H9 (cell line): ENCODE data around the gene ART3. TPM values are rescaled to one million over a fixed set of nuclear protein-coding genes. Genes with fewer than 3 reads are reported as not detected.

Experiments
- DNase-seq: peaks from one replicate; pipeline ENCODE4 v3.0.0-alpha.2; 2017
- H2AFZ ChIP-seq: one replicate; pipeline ENCODE4 v1.6.1; 2013; ENCODE audit warnings: mild to moderate bottlenecking, low read length, control low read depth, moderate library complexity
- H2AK5ac ChIP-seq: 2 replicates; pipeline ENCODE4 v1.6.1; 2013; ENCODE audit warnings: low read length, control low read depth, mixed read lengths; ENCODE audit not compliant: insufficient read length
- H2BK120ac ChIP-seq: one replicate; pipeline ENCODE4 v1.6.1; 2013; ENCODE audit warnings: low read depth, mild to moderate bottlenecking, low read length, control low read depth, inconsistent platforms; ENCODE audit not compliant: poor library complexity, severe bottlenecking
- H2BK12ac ChIP-seq: 2 replicates; pipeline ENCODE4 v1.6.1; 2013; ENCODE audit warnings: low read length, control low read depth, mixed read lengths, low read depth; ENCODE audit not compliant: insufficient read length
- H2BK15ac ChIP-seq: 2 replicates; pipeline ENCODE4 v1.6.1; 2013; ENCODE audit warnings: low read depth, low read length, control low read depth
- H2BK20ac ChIP-seq: one replicate; pipeline ENCODE4 v1.6.1; 2013; ENCODE audit warnings: low read depth, mild to moderate bottlenecking, low read length, control low read depth, inconsistent platforms; ENCODE audit not compliant: poor library complexity, severe bottlenecking
- H2BK5ac ChIP-seq: 2 replicates; pipeline ENCODE4 v1.6.1; 2013; ENCODE audit warnings: low read length, control low read depth, mixed read lengths; ENCODE audit not compliant: insufficient read length
- H3K14ac ChIP-seq: 2 replicates; pipeline ENCODE4 v1.6.1; 2013; ENCODE audit warnings: low read length, control low read depth; ENCODE audit not compliant: insufficient read depth
- H3K18ac ChIP-seq: 2 replicates; pipeline ENCODE4 v1.6.1; 2013; ENCODE audit warnings: low read depth, mild to moderate bottlenecking, mixed read lengths, low read length, control low read depth; ENCODE audit not compliant: insufficient read length
- H3K23ac ChIP-seq: 2 replicates; pipeline ENCODE4 v1.6.1; 2013; ENCODE audit warnings: low read length, control low read depth, mixed read lengths, low read depth; ENCODE audit not compliant: insufficient read length
- H3K23me2 ChIP-seq: 2 replicates; pipeline ENCODE4 v1.6.1; 2013; ENCODE audit warnings: low read depth, mild to moderate bottlenecking, mixed read lengths, low read length, control low read depth; ENCODE audit not compliant: insufficient read length, poor library complexity, severe bottlenecking
- H3K27ac ChIP-seq: 2 replicates; pipeline ENCODE4 v1.5.1; 2013; ENCODE audit warnings: low read length, control low read depth, mixed read lengths, low read depth; ENCODE audit not compliant: insufficient read length
- H3K27me3 ChIP-seq: 2 replicates; pipeline ENCODE4 v1.6.1; 2013; ENCODE audit warnings: low read length, control low read depth, inconsistent platforms; ENCODE audit not compliant: insufficient read depth
- H3K4ac ChIP-seq: 2 replicates; pipeline ENCODE4 v1.6.1; 2013; ENCODE audit warnings: low read depth, mild to moderate bottlenecking, control low read depth, inconsistent platforms, low read length, moderate library complexity
- H3K4me1 ChIP-seq: 2 replicates; pipeline ENCODE4 v1.6.1; 2013; ENCODE audit warnings: low read length, control low read depth, inconsistent platforms; ENCODE audit not compliant: insufficient read depth
- H3K4me2 ChIP-seq: 2 replicates; pipeline ENCODE4 v1.6.1; 2013; ENCODE audit warnings: low read length, control low read depth, mixed read lengths; ENCODE audit not compliant: insufficient read length, insufficient read depth
- H3K56ac ChIP-seq: 2 replicates; pipeline ENCODE4 v1.6.1; 2013; ENCODE audit warnings: low read depth, mild to moderate bottlenecking, mixed read lengths, low read length, control low read depth; ENCODE audit not compliant: insufficient read length
- H3K79me1 ChIP-seq: 2 replicates; pipeline ENCODE4 v1.6.1; 2013; ENCODE audit warnings: low read depth, mild to moderate bottlenecking, moderate library complexity, low read length, control low read depth, inconsistent platforms; ENCODE audit not compliant: insufficient read depth, poor library complexity, severe bottlenecking
- H3K79me2 ChIP-seq: 2 replicates; pipeline ENCODE4 v1.6.1; 2013; ENCODE audit warnings: low read length, control low read depth, inconsistent platforms; ENCODE audit not compliant: insufficient read depth
- H3K9ac ChIP-seq: 2 replicates; pipeline ENCODE4 v1.6.1; 2013; ENCODE audit warnings: low read length, control low read depth, mixed read lengths; ENCODE audit not compliant: insufficient read length; ENCODE audit errors: extremely low read depth
- H3K9me3 ChIP-seq: one replicate; pipeline ENCODE4 v1.6.1; 2013; ENCODE audit warnings: low read depth, low read length, inconsistent platforms; ENCODE audit not compliant: control insufficient read depth
- H3T11ph ChIP-seq: one replicate; pipeline ENCODE4 v1.6.1; 2013; ENCODE audit warnings: mild to moderate bottlenecking, low read length, control low read depth, inconsistent platforms
- H4K20me1 ChIP-seq: one replicate; pipeline ENCODE4 v1.6.1; 2013; ENCODE audit not compliant: control insufficient read depth, insufficient read length, insufficient read depth
- H4K5ac ChIP-seq: 2 replicates; pipeline ENCODE4 v1.6.1; 2013; ENCODE audit warnings: low read depth, mild to moderate bottlenecking, mixed read lengths, low read length, control low read depth; ENCODE audit not compliant: insufficient read length
- H4K8ac ChIP-seq: replicated peaks from 2 replicates; pipeline ENCODE4 v1.6.1; 2013; ENCODE audit warnings: low read length, control low read depth, mixed read lengths, low read depth; ENCODE audit not compliant: insufficient read length
- H4K91ac ChIP-seq: 2 replicates; pipeline ENCODE4 v1.6.1; 2013; ENCODE audit warnings: low read depth, mild to moderate bottlenecking, moderate library complexity, mixed read lengths, low read length, control low read depth; ENCODE audit not compliant: insufficient read length
- H3K27ac Mint-ChIP-seq, 3 experiments: 2 replicates in 2 of 3; 3 replicates in 1 of 3; pipeline ENCODE4 v1.8.0; 2020 to 2021; ENCODE audit warnings: mixed read lengths in 3 of 3, mild to moderate bottlenecking in 1 of 3, moderate library complexity in 1 of 3
- H3K27me3 Mint-ChIP-seq: 2 replicates; pipeline ENCODE4 v1.8.0; 2021; ENCODE audit warnings: low read depth, mild to moderate bottlenecking, moderate library complexity, mixed read lengths
- H3K36me3 Mint-ChIP-seq, 3 experiments: 2 replicates in 2 of 3; 3 replicates in 1 of 3; pipeline ENCODE4 v1.8.0; 2020 to 2021; ENCODE audit warnings: low read depth in 3 of 3, mixed read lengths in 3 of 3; ENCODE audit not compliant: insufficient read depth in 1 of 3
- H3K4me1 Mint-ChIP-seq, 2 experiments: 2 replicates each; pipeline ENCODE4 v1.8.0; 2020; ENCODE audit warnings: mixed read lengths in 2 of 2
- H3K4me3 Mint-ChIP-seq, 2 experiments: 2 replicates in 1 of 2; 3 replicates in 1 of 2; pipeline ENCODE4 v1.8.0; 2020 to 2021; ENCODE audit warnings: mild to moderate bottlenecking in 2 of 2, mixed read lengths in 2 of 2, moderate library complexity in 1 of 2
- H3K9me3 Mint-ChIP-seq, 2 experiments: 2 replicates in 1 of 2; 3 replicates in 1 of 2; pipeline ENCODE4 v1.8.0; 2020; ENCODE audit warnings: mild to moderate bottlenecking in 2 of 2, mixed read lengths in 2 of 2, moderate library complexity in 1 of 2
- CTCF ChIP-seq: fragments of 200-600 bp; sonication (generic); conservative IDR thresholded peaks from 3 replicates; pipeline ENCODE4 v1.8.0; 2021; ENCODE audit warnings: antibody characterized with exemption, mild to moderate bottlenecking
- WGBS: extraction: QIAGEN DNeasy Blood & Tissue Kit; methylation state at CpG from one replicate; pipeline ENCODE4 v1.1.7; 2013; ENCODE audit warnings: missing lambda C conversion rate, low lambda C conversion rate, mixed read lengths; ENCODE audit not compliant: insufficient read length; ENCODE audit errors: extremely low coverage; 5-methylcytosine and 5-hydroxymethylcytosine counted together
- total RNA-seq: library from RNA; stranded (reverse); gene quantifications from 2 replicates; pipeline ENCODE4 v1.2.1, GENCODE V29; 2021

The ART3 gene
- total RNA-seq, 1 experiment from 2014 or later, result 0.74 TPM

GRCh38 chr4:76108467-76109181, 34.1 kb downstream of the ART3 start:
- no peak overlapping the region for H3K9ac ChIP-seq
- no peak overlapping the region for H2BK120ac ChIP-seq
- no CpG with 5 or more reads among the region's 5 CpGs for WGBS
- H3K23ac ChIP-seq, result no peak overlapping the region
- H3K23me2 ChIP-seq, result no peaks in the 10 kb centered on the region
- H3K18ac ChIP-seq, result no peak overlapping the region
- no peak overlapping the region for H2AFZ ChIP-seq
- H3K4me2 ChIP-seq, result no peak overlapping the region
- no peaks in the 10 kb centered on the region for H3K79me1 ChIP-seq
- H4K5ac ChIP-seq, result no peak overlapping the region
- H4K8ac ChIP-seq, result no peak overlapping the region
- H3K27me3 Mint-ChIP-seq, result peaks cover 23% of the 10 kb centered on the region
- no peaks in the 10 kb centered on the region for H4K20me1 ChIP-seq
- no peak overlapping the region for H4K91ac ChIP-seq
- H3K9me3 Mint-ChIP-seq, result no peaks in the 10 kb centered on the region
- no peaks in the 10 kb centered on the region for H3K9me3 ChIP-seq
- no peaks in the 10 kb centered on the region for H3K79me2 ChIP-seq
- H2AK5ac ChIP-seq, result no peak overlapping the region
- H3K56ac ChIP-seq, result no peak overlapping the region
- no peak overlapping the region for H2BK12ac ChIP-seq
- no peaks in the 10 kb centered on the region for H3K4me1 ChIP-seq
- no peak overlapping the region for H2BK20ac ChIP-seq
- H3K36me3 Mint-ChIP-seq, result peaks cover 4 to 11% (median 6%) of the 10 kb centered on the region in 3 experiments; a peak in 6 of 7 replicates
- H3K4me3 Mint-ChIP-seq, result no peak overlapping the region
- H2BK5ac ChIP-seq, result no peak overlapping the region
- H3K27ac Mint-ChIP-seq, result no peak overlapping the region
- peak; percentile 53 for TF ChIP-seq CTCF
- H3K27me3 ChIP-seq, result no peaks in the 10 kb centered on the region; the same call in 1 of the 2 replicates
- no peak overlapping the region for H3K14ac ChIP-seq
- no peak overlapping the region for H3T11ph ChIP-seq
- no peak overlapping the region for H2BK15ac ChIP-seq
- DNase-seq, result no peak
- no peak overlapping the region for H3K4ac ChIP-seq
- peaks cover 6% of the 10 kb centered on the region in 2 experiments; a peak in 3 of 4 replicates for H3K4me1 Mint-ChIP-seq
- no peak overlapping the region for H3K27ac ChIP-seq
